HG03521 (cell line): ENCODE measurements around the gene CEMIP2.
"Not testable (repeated sequence)": the region's sequence is repeated elsewhere in the genome, so short reads cannot be mapped to it uniquely, and the experiment has no call there.

Experiments used
- ATAC-seq: cut with Tn5 transposase; IDR thresholded peaks from one replicate; pipeline ENCODE4 v1.9.1; 2021; ENCODE audit warnings: mild to moderate bottlenecking, moderate library complexity; ENCODE audit not compliant: unreplicated experiment

Gene CEMIP2

DNA sequence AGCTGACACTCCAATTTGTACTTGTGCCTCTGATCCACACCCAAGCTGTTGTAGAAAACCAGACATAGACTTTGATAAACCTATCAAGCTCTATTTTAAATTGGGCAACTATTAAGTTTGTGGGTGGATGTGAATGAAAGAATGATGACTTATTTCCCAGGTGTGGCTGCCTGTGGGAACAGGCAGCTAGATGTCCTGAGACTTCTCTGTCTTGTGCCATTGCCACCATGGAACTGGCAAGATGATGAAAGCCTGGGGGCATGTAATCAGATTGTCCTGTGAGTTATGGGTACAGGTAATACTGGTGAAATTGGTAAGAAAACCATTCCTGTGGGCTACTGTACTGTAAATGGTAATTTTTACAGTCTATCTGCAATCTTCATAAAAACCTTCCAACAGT is 57.5 kb downstream of the CEMIP2 start:
- no peak for ATAC-seq

DNA sequence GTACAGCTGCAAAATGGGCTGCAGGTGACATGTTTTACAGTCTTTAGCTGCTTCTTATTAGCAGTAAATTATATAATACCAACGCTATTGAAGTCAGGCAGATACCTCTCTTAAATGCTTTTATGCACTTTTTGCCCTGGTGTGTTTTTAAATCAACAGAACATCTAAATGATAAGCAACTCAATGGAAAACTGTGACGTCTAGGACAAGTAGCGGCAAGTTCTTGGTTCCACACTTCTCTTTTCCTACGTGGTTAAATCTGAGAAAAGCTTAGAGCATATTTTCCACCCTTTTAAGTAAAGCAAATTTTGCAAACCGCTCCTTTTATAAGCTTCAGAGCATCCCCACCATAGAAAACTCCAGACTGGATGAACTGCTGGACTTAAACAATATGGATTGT is 58.1 kb downstream of the CEMIP2 start:
- ATAC-seq: no peak

DNA sequence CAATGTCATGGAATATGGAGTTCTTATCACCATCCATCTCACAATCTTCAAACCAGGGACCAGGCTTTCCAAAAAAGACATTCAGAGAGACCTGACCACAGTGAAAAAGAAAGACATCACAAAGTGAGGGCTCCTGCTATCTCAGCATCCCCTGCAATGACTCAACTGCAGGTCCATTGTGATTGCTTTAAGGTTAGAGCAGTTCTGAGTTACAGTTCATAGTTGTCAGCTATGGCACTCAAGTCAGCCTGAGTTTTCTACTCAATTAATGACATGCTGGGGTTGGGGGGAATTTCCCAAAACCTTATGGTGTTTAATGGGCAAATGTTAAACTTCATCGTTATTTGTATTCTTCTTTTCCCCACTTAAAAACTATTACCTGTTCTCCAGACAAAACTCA is 58.9 kb downstream of the CEMIP2 start:
- ATAC-seq: no peak

DNA sequence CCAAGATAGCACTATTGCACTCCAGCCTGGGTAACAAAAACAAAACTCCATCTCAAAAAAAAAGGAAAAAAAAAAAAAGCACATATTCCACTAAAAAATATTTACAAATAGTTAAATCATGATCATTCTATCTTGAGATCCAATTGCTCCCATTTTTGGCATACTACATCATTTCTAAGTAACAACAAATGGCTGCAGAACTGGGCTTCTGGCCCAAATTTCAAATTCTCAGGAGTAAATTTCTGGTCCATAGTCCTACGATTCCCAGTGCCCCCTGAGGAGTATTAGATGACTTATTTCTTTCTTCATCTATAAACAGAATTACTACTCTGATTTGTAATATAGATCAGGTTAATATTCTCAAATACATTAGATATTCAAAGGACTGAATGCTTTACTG is 62.1 kb downstream of the CEMIP2 start:
- no peak for ATAC-seq

DNA sequence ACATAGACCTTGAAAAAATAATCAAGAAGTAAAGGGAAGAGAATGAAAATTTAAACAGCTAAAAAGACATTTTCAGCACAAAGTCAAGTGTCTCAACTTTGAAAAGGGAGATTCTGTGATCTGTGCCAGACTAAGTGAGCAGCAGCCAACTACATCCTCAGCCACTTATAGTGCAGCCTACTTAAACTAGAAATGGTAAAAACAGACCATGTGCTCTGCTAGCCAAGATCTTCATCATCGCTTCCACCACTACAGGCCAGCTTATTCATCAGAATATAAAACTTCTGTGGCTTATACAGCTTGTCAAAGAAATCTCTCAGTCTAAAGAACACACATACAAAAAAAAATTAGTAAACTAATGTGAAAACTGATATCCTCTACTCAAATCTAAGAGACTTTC is 63.5 kb downstream of the CEMIP2 start:
- ATAC-seq: no peak

DNA sequence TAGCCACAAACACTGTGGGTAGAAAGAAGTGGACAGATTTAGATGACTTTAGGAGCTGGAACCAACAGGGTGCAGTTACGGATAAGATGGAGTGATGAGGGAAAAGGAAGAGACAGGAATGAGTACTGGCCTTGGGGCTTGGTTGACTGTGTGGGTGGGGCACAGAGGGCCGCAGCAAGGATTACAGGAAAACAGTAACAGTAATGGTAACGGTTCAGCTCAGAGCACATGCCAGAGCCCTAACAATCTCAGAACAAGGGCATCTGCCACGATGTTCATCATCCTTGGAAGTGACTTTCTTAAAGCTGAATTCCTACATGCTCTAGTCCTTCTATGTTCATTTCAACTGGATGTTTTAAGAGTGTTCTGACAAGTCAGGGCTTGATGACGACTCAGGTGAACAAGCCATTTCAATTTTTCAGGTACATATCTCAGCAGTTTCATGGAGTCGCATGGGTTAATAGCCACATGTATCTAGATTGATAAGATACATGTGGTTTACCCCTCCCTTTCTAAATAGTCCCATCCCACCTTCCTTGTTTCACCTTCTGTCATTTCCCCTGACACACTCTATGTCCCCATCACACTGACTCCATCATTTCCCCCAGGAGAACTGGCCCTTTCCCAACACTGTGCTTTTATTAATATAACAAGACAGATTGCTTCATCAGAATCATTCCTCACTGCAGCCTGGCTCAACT is 65.0 kb downstream of the CEMIP2 start:
- no peak for ATAC-seq

DNA sequence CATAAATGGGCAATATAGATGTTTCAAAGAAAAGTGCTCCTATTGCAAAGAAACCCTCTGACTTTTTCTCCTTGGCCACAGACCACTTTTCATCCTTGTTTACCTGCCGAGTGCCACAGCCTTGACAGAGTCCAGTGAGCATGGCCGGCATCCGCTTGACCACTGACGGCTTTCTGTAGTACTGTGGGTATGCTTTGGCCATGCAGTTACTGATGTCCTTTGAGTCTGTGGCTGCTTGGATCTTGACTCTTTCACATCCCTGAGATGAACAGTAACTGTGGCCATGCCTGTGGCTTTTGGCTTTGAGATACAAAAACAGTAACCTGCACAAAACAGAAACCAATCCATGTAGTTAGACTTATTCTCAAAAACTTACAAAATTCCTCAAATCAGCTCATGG is 70.4 kb downstream of the CEMIP2 start:
- no peak for ATAC-seq

DNA sequence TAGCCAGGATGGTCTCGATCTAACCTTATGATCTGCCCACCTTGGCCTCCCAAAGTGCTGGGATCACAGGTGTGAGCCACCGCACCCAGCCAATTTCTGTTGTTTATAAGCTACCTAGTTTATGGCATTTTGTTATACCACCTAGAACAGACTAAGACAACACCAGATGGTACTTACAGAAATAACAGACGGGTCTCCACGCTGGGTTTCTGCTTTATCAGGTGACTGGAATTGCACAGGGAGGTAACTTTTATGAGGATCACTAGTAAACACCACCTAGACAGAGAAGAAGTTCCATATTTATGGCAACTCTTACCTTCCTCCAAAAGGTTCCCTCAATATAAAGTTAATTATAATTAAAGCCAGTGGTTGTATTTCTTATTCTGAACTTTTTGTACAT is 74.0 kb downstream of the CEMIP2 start:
- ATAC-seq: no peak

DNA sequence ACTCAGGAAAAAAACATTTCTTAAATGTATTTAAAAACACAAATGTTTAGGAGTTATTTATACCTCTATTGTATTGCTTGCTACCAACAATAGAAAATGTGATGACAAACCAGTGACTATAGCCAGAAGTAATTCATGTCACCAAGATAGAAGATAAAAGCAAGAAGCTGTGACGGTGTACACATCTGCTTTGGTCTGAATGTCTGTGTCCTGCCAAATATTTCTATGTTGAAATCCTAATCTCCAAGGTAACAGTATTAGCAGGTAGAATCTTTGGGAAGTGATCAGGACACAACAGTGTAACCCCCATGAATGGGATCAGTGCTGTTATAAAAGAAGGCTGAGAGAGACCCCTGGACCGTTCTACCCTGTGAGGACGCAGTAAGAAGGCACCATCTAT is 74.7 kb downstream of the CEMIP2 start:
- no peak for ATAC-seq

DNA sequence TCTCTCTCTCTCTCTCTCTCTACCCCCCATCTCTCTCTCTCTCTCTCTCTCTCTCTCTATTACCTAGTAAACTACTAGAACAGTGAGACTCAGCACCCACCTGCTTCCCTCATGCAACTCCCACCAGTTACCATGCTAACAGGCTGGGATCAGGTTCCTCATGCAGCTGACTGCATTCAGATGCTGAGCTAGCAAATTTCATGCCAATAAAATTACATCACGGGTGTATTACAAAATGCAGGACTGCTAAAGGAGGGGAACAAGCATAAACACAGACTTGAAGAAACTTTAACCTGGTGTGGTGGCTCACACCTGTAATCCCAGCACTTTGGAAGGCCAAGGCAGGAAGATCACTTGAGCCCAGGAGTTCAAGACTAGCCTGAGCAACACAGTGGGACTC is 76.0 kb downstream of the CEMIP2 start:
- no peak for ATAC-seq

DNA sequence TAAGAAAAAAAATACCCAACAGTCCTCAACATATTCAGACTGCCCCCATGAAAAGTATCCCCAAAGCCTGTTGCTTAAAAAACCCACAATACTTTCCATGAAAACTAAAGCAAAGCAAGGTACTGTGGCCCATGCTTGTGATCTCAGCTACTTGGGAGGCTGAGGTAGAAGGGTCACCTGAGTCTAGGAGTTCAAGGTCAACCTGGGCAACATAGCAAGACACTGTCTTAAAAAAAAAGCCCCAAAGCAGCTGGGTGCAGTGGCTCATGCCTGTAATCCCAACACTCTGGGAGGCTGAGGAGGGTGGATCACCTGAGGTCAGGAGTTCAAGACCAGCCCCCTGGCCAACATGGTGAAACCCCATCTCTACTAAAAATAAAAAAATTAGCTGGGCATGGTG is 76.7 kb downstream of the CEMIP2 start:
- not testable (repeated sequence) for ATAC-seq

DNA sequence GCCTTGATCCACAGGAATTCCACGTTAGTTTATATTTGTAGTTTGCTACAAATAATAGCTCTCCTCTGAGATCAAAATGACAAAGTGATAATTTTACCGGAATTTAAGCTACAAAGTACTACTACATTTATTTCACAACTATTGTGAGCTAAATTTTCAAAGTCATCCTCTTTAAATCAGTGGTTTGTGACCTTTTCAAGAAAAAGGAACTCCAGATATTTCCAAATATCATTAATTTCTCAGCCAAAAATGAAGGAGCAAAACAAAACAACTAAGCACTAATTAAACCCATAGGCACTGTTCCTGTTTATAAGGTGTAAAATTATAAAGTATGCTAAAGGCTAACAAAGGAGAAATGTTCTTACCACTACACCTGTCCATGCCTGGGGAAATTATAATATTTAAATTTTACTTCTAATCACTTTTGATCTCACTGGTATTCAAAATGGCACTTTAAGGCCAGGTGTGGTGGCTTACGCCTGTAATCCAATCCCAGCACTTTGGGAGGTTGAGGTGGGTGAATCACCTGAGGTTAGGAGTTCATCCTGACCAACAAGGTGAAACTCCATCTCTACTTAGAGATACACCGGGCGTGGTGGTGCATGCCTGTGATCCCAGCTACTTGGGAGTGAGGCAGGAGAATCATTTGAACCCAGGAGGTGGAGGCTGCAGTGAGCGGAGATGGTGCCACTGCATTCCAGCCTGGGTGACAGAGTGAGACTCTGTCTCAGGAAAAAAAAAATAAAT is 77.5 kb downstream of the CEMIP2 start:
- no peak for ATAC-seq

DNA sequence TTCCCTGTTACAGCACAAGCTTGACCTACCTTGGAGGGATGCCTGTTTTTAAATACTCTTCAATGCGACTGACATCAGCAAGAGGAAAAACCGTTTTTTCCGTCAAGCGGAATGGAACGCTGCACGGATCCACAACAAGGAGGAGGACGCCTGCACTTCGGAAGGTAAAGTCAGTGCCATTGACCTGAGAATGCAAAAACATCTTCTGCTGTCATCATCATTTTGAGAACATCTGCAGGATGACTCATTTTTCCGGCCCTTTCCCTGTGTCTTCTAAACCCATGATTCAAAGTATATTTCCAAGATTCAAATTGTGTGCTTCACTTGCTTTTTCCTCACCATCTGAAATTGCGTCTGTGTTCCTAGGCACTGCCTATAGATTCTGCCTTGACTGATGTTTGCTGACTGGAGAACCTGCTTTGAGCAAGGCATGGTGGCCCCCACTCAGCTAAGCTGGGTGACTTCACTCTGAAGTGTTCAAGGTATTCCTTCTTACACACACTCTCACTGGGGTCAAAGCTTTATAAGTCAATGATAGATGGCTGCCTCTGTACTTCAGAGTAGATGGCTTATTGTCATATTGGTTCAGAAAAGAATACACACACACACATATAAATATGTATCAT is 78.1 kb downstream of the CEMIP2 start:
- no peak for ATAC-seq

DNA sequence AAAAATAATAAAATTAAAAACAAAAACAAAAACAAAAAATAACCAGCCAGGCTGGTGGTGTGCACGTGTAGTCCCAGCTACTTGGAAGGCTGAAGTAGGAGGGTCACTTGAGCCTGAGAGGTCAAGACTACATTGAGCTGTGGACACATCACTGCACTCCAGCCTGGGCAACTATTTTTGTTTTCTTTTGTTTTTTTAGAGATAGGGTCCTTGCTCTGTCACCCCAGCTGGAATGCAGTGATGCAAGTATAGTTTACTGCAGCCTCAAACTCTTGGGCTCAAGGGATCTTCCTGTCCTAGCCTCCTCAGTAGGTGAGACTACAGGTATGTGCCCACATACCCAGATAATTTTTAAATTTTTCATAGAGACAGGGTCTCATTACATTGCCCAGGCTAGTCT is 80.6 kb downstream of the CEMIP2 start:
- no peak for ATAC-seq

DNA sequence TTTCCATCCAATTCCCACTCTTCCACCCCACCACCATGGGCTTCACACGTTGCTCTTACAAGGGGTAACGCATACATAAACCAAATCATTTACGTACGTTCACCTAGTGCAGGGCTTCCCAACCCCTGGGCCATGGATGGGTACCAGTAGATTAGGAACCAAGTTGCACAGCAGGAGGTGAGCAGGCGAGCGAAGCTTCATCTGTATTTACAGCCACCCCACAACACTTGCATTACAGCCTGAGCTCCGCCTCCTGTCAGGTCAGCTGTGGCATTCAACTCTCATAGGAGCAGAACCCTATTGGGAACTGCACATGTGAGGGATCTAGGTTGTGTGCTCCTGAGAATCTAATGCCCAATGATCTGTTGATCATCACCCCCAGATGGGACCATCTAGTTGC is 82.3 kb downstream of the CEMIP2 start:
- ATAC-seq: no peak

DNA sequence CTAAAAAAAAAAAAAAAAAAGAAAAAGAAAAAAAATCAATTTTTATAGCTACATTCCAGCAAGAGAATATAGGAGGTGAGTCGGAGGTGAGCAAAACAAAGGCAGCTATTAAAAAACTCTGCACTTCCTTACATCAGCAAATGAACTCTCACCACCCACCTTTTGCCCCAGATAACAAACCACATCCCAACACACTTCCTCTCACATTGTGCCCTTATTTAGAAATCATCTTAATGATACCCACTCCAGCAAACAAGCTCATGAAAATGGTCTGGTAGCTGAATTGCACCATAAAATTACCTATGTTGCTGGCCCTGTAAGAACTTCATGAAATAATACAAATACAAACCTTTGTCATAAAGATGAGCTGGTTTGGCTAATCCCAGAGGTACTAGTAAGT is 82.9 kb downstream of the CEMIP2 start:
- no peak for ATAC-seq

DNA sequence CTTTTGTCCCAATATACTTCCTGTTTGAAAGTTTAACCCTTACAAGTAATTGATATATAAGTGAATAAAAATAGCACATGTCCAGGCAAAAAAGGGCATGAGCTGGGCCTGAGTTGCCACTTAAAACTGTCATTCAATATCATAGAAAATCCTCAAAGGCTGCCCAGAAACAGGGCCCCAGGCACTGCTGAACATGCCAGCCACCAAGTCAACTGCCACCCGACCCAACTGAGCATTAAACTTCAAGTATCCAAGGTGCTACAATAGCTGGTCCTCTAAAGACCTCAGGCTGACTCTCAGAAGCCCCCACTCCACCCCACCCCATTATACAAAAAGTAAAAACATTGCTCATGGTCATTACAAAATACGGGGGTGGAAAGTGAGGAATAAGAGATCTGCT is 83.7 kb downstream of the CEMIP2 start:
- ATAC-seq: no peak

DNA sequence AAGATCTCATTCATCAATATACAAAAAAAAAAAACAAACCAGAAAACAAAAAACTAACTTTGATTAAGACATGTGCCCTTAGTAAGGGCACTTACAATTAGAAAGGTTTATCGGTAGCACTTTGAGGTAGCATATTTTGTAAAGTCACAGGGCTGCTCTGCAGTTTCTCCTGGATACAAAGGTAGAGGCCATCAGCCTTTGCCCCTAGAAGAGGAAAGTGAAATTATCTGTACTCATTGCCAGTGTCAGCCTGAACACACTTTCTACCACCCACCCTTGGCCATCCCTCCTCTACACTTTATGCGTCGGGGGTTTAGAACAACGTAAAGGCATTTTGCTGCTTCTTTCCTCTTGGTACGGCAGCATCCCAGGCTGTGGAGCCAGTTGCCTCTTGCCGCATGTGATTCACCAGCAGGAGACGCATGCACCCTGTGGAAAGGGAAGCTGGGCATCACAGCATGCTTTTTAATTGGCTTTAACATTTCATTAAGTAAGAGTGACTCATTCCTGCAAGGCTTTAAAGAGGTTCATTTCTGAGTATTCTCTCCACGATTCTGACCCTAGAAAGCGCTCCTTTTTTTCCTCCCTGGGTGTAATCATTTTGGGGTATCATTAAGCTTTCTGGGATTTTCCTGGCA is 84.6 kb downstream of the CEMIP2 start:
- ATAC-seq: no peak

DNA sequence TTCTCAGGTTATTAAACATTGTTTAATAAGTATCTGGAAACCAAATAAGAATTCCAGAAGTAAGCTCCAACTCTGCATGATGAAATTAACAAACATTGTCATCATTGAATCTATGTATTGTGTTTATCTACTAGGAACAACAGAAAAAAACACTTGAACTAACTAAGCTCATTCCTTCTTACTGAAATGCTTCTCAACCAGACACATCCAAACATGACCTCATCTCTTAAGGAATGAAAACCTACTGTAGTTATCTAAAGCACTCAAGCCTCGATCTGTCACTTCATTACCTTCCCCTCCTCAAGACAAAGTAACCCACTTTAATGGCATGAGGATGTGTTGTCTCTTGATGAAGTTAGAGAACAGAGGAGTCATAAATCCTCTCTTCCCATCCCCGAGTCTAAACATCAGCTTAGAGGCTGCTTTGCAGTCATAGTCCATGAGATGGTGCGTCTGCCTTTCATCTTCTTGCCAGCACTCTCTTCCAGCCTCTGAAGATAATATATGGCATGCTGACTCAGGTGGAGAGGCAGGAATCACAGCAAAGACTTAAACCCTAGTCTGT is 86.5 kb downstream of the CEMIP2 start:
- no peak for ATAC-seq

DNA sequence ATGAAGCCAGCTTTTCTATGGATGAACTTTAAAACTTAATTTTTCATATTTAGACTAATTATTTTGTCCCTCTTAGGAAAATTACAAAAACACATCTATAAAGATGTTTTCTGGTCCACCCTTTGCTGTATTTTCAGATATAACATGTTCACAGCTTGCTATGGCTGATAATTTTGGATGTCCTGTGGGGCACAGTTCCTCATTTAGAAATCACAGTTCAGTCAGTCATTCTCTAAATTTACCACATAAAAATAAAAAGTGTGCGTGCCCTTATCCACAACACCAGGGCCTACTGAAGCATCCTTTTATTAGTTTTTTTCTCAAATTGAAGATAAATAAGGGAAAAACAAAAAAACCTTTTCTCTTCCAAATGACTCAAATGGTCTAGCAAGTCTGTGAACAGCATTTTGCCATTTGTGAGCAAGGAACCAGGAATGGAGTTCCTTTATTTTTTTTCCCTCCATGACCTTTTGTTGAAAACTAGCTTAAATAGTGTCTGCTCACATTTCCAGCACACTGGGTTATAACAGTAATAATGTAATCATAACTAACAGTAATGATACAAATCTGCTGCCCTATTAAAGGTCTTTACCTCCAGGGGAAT is 87.1 kb downstream of the CEMIP2 start:
- no peak for ATAC-seq
